ENCODE data around the gene TMEM181.

GRCh38 chr6:158655569-158656450 is 95.9 kb downstream of the TMEM181 start:
- TF ChIP-seq CTCF (IDR thresholded peaks at IDR 0.05), result no peak
- TF ChIP-seq EZH2 (IDR thresholded peaks at IDR 0.05; ENCODE audit: borderline replicate concordance, insufficient read depth, low read depth, low read length, poor library complexity, severe bottlenecking), result no peak
